Upper lobe of left lung (tissue), 6 donors: Measurements from ENCODE around the gene STYXL1. TPM values are rescaled to one million over a fixed set of nuclear protein-coding genes. Genes with fewer than 3 reads are reported as not detected.

Experiments
- ATAC-seq, 2 donors: fragments of 200-7000 bp; cut with Tn5 transposase; one replicate each; pipeline ENCODE4 v1.9.1; 2022; ENCODE audit warnings: mild to moderate bottlenecking in 2 of 2, moderate library complexity in 2 of 2; ENCODE audit not compliant: low FRiP score in 2 of 2
- DNase-seq, 2 donors: peaks; one replicate each; pipeline ENCODE4 v3.0.0-alpha.2; 2019 to 2020
- H3K27ac ChIP-seq, 4 donors: fragments of 200-600 bp; sonication (generic); one replicate each; pipeline ENCODE4 v1.5.1; 2016 to 2019
- H3K27me3 ChIP-seq, 4 donors: fragments of 200-600 bp; sonication (generic); one replicate each; pipeline ENCODE4 v1.5.1; 2017 to 2019
- H3K36me3 ChIP-seq, 4 donors: fragments of 200-600 bp; sonication (generic); one replicate each; pipeline ENCODE4 v1.5.1; 2016 to 2019
- H3K4me1 ChIP-seq, 4 donors: fragments of 200-600 bp; sonication (generic); one replicate each; pipeline ENCODE4 v1.5.1; 2018 to 2019
- H3K4me3 ChIP-seq, 4 donors: fragments of 200-600 bp; sonication (generic); one replicate each; pipeline ENCODE4 v1.5.1; 2017 to 2019; ENCODE audit warnings: mild to moderate bottlenecking in 2 of 4, moderate library complexity in 1 of 4
- H3K9me3 ChIP-seq, 4 donors: fragments of 200-600 bp; sonication (generic); one replicate each; pipeline ENCODE4 v1.5.1; 2018 to 2019
- CTCF ChIP-seq, 6 experiments: fragments of 450-650 bp in 4 of 6; fragments of 200-600 bp in 2 of 6; sonication (generic) in 2 of 6; IDR thresholded peaks; one replicate each; pipeline ENCODE4 v1.5.1; 2016 to 2019; ENCODE audit warnings: antibody characterized with exemption in 6 of 6
- EP300 ChIP-seq, 4 donors: sonication (generic); formaldehyde crosslinking; IDR thresholded peaks; one replicate each; pipeline ENCODE4 v1.5.1; 2017; ENCODE audit warnings: antibody characterized with exemption in 4 of 4, control low read depth in 2 of 4
- POLR2A ChIP-seq, 4 donors: fragments of 450-650 bp; IDR thresholded peaks; one replicate each; pipeline ENCODE4 v1.5.1; 2016 to 2017; ENCODE audit warnings: antibody characterized with exemption in 4 of 4, mild to moderate bottlenecking in 2 of 4
- POLR2AphosphoS5 ChIP-seq, 2 donors: sonication (generic); formaldehyde crosslinking; IDR thresholded peaks; one replicate each; pipeline ENCODE4 v1.5.1; 2017; ENCODE audit warnings: antibody characterized with exemption in 2 of 2
- WGBS, 2 donors: methylation state at CpG; one replicate each; pipeline ENCODE4 v1.1.5; 2017 to 2018; 5-methylcytosine and 5-hydroxymethylcytosine counted together
- total RNA-seq, 6 donors: library from RNA; depleted of rRNA in 4 of 6; stranded (reverse); fragments of >200 nt in 4 of 6; gene quantifications; one replicate each; pipeline versions ENCODE4 v1.1.0 to v1.2.1, GENCODE V29; 2016 to 2021
- donor health status: DM: no; HTN: no; CAD: no; lungs with moderate emphysema.
- donor health status: DM: no; HTN: yes; CAD: no; lungs with severe emphysema.

STYXL1 gene
- total RNA-seq, 6 donors from 2014 or later: 11.1 to 71.2 (median 23.5) TPM

GRCh38 chr7:75969704-75970498 is 77.9 kb downstream of the STYXL1 start:
- no peak for TF ChIP-seq POLR2AphosphoS5 (IDR thresholded peaks at IDR 0.05)
- Histone ChIP-seq H3K4me1 (peaks cover 33 to 53% (median 47%) of the 10 kb centered on the region in 4 donors), H3K27ac (peak overlapping the region in 3 of 4 donors; percentile 61 to 82 (median 71)), H3K9me3 (no peaks in the 10 kb centered on the region), H3K27me3 (no peaks in the 10 kb centered on the region), H3K4me3 (no peak overlapping the region), H3K36me3 (peaks cover 3 to 55% (median 14%) of the 10 kb centered on the region in 4 donors)
- ATAC-seq: no peak
- WGBS, 2 donors: 87 to 94% methylated on average over 28 to 29 of the region's 30 CpGs
- DNase-seq: no peak

- Histone ChIP-seq H3K4me1 (peaks cover 33 to 53% (median 48%) of the 10 kb centered on the region in 4 donors), H3K27me3 (no peaks in the 10 kb centered on the region), H3K36me3 (peaks cover 3 to 53% (median 14%) of the 10 kb centered on the region in 4 donors), H3K27ac (peak overlapping the region; percentile 40 to 82 (median 66)), H3K9me3 (no peaks in the 10 kb centered on the region), H3K4me3 (no peak overlapping the region)
- ATAC-seq (no peak), DNase-seq (no peak)
- TF ChIP-seq POLR2AphosphoS5 (IDR thresholded peaks at IDR 0.05) (peak in 1 of 2 donors; percentile 36), POLR2A (IDR thresholded peaks at IDR 0.05) (no peak), EP300 (IDR thresholded peaks at IDR 0.05) (no peak)
- 78 to 97% methylated on average over 5 to 13 of the region's 13 CpGs for WGBS, 2 donors
Measured at GRCh38 chr7:75969182-75969581, 78.6 kb downstream of the STYXL1 start.

GRCh38 chr7:75968561-75969001 is 79.2 kb downstream of the STYXL1 start:
- WGBS, 2 donors: 60 to 73% methylated on average over 2 to 12 of the region's 12 CpGs
- no peaks in the 10 kb centered on the region for H3K27me3 ChIP-seq
- peaks cover 33 to 53% (median 50%) of the 10 kb centered on the region in 4 donors for H3K4me1 ChIP-seq
- H3K27ac ChIP-seq: peak overlapping the region; percentile 40 to 82 (median 66)
- DNase-seq (no peak), ATAC-seq (no peak)
- peaks cover 0 to 47% (median 12%) of the 10 kb centered on the region in 4 donors for H3K36me3 ChIP-seq
- H3K9me3 ChIP-seq: no peaks in the 10 kb centered on the region
- peak overlapping the region in 1 of 4 donors; percentile 2 for H3K4me3 ChIP-seq
- TF ChIP-seq CTCF (IDR thresholded peaks at IDR 0.05): no peak
- TF ChIP-seq EP300 (IDR thresholded peaks at IDR 0.05): no peak
- no peak for TF ChIP-seq POLR2A (IDR thresholded peaks at IDR 0.05)
- no peak for TF ChIP-seq POLR2AphosphoS5 (IDR thresholded peaks at IDR 0.05)

GRCh38 chr7:75968012-75968411 is 79.8 kb downstream of the STYXL1 start:
- Histone ChIP-seq H3K27ac (peak overlapping the region; percentile 40 to 82 (median 66)), H3K36me3 (peaks cover 0 to 42% (median 6%) of the 10 kb centered on the region in 4 donors), H3K4me3 (peak overlapping the region in 2 of 4 donors; percentile 2 to 19), H3K9me3 (no peaks in the 10 kb centered on the region), H3K27me3 (no peaks in the 10 kb centered on the region), H3K4me1 (peaks cover 33 to 56% (median 49%) of the 10 kb centered on the region in 4 donors)
- DNase-seq (no peak), ATAC-seq (no peak)
- TF ChIP-seq EP300 (IDR thresholded peaks at IDR 0.05): no peak
- no peak for TF ChIP-seq POLR2AphosphoS5 (IDR thresholded peaks at IDR 0.05)
- TF ChIP-seq CTCF (IDR thresholded peaks at IDR 0.05): no peak
- no peak for TF ChIP-seq POLR2A (IDR thresholded peaks at IDR 0.05)
- 67 to 88% methylated on average over 5 to 10 of the region's 10 CpGs for WGBS, 2 donors

GRCh38 chr7:75967487-75967997 is 80.3 kb downstream of the STYXL1 start:
- TF ChIP-seq POLR2A (IDR thresholded peaks at IDR 0.05) (no peak), EP300 (IDR thresholded peaks at IDR 0.05) (no peak), POLR2AphosphoS5 (IDR thresholded peaks at IDR 0.05) (no peak), CTCF (IDR thresholded peaks at IDR 0.05) (no peak)
- H3K9me3 ChIP-seq: no peaks in the 10 kb centered on the region
- DNase-seq: no peak
- WGBS, 2 donors: 33 to 36% methylated on average over 8 to 11 of the region's 13 CpGs
- peak overlapping the region; percentile 61 to 82 (median 79) for H3K27ac ChIP-seq
- H3K36me3 ChIP-seq: peaks cover 0 to 37% (median 2%) of the 10 kb centered on the region in 4 donors
- peak in 1 of 2 donors; percentile 37 for ATAC-seq
- no peaks in the 10 kb centered on the region for H3K27me3 ChIP-seq
- H3K4me3 ChIP-seq: peak overlapping the region in 2 of 4 donors; percentile 2 to 19
- peaks cover 33 to 58% (median 45%) of the 10 kb centered on the region in 4 donors for H3K4me1 ChIP-seq
